Subcutaneous adipose tissue (tissue), 4 donors: ENCODE measurements around the gene VAV2. TPM values are rescaled to one million over a fixed set of nuclear protein-coding genes. Genes with fewer than 3 reads are reported as not detected.

Source experiments
- total RNA-seq, 4 donors: library from RNA; depleted of rRNA; stranded (reverse); fragments of >200 nt; gene quantifications; one replicate each; pipeline ENCODE4 v1.1.0, GENCODE V29; 2016
- TF ChIP-seq, protein P1 (sequence below): fragments of 450-650 bp; IDR thresholded peaks from one replicate; pipeline ENCODE4 v1.5.1; 2016; ENCODE audit warnings: low read depth, mild to moderate bottlenecking, control low read depth, antibody characterized with exemption, moderate library complexity

Gene VAV2
- total RNA-seq, 4 donors from 2014 or later = 3.6 to 6.8 (median 4.8) TPM

GRCh38 chr9:133938086-133938485 lies 54.0 kb downstream of the VAV2 start:
- TF ChIP-seq, protein P1, sequence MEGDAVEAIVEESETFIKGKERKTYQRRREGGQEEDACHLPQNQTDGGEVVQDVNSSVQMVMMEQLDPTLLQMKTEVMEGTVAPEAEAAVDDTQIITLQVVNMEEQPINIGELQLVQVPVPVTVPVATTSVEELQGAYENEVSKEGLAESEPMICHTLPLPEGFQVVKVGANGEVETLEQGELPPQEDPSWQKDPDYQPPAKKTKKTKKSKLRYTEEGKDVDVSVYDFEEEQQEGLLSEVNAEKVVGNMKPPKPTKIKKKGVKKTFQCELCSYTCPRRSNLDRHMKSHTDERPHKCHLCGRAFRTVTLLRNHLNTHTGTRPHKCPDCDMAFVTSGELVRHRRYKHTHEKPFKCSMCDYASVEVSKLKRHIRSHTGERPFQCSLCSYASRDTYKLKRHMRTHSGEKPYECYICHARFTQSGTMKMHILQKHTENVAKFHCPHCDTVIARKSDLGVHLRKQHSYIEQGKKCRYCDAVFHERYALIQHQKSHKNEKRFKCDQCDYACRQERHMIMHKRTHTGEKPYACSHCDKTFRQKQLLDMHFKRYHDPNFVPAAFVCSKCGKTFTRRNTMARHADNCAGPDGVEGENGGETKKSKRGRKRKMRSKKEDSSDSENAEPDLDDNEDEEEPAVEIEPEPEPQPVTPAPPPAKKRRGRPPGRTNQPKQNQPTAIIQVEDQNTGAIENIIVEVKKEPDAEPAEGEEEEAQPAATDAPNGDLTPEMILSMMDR = no peak

DNA sequence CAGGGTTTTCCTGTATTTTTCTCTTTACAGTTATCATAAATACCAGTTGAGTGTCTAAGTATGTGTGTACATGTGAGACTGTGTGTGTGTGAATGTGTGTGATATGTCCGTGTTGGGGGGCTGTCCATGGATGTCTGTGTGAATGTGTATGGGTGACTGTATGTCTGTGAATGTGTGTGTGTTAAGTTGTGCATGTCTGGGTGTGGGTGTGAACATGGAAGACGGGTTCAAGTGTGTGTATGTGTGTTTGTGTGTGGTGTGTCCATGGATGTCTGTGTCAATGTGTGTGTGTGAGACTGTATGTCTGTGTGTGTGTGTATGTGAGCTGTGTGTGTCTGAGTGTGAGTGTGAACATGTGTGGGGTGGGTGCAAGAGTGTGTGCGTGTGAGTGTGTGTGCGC lies 55.0 kb downstream of the VAV2 start:
- TF ChIP-seq, protein P1 = no peak

GRCh38 chr9:133935328-133936005 lies 56.7 kb downstream of the VAV2 start:
- TF ChIP-seq, protein P1 = no peak

GRCh38 chr9:133934482-133935232 lies 57.5 kb downstream of the VAV2 start:
- TF ChIP-seq, protein P1 = no peak

DNA sequence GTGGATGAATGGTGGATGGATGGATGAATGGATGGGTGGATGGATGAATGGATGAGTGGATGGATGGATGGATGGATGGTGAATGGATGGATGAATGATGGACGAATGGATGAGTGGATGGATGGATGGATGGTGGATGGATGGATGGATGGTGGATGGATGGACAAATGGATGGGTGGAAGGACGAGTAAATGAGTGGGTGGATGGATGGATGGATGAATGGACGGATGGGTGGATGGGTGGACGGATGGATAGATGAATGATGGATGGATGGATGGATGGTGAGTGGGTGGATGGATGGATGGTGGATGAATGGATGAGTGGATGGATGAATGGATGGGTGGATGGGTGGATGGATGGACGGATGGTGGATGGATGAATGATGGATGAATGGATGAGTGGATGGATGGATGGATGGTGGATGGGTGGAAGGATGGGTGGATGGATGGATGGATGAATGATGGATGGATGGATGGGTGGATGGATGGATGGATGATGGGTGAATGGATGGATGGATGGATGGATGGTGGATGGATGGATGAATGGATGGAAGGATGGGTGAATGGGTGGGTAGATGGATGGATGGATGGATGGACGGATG lies 58.6 kb downstream of the VAV2 start:
- TF ChIP-seq, protein P1 = no peak

- TF ChIP-seq, protein P1 = no peak
These were observed 59.5 kb downstream of the VAV2 start for GRCh38 chr9:133932633-133933032.

DNA sequence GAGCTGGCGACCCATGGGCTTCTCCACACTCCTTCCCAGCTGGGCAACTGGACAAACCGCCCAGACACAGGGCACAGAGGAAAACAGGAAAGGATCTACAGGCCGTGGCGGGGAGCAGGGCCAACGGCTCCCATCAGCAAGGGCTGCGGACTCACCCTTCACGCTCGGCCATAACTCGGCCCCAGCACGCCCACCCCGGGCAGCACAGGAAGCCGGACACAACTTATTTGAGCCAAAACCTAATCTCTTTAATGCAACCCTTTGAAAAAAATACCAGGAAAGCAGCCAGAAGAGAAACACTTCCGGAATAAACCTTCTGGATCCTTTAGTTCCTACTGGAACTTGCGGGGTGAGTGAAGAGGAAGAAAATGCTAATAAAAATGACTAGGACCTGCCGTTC lies 59.9 kb downstream of the VAV2 start:
- TF ChIP-seq, protein P1 = no peak
